GM12892 (cell line): ENCODE results near the gene LRRIQ3.

ENCODE experiments used
- POLR2A ChIP-seq: IDR thresholded peaks from 2 replicates; pipeline ENCODE4 v1.6.1; 2011; ENCODE audit warnings: low read depth, low read length, control low read depth
- POLR2AphosphoS5 ChIP-seq: IDR thresholded peaks from 2 replicates; pipeline ENCODE4 v1.6.1; 2011; ENCODE audit warnings: low read depth, low read length, control low read depth

DNA sequence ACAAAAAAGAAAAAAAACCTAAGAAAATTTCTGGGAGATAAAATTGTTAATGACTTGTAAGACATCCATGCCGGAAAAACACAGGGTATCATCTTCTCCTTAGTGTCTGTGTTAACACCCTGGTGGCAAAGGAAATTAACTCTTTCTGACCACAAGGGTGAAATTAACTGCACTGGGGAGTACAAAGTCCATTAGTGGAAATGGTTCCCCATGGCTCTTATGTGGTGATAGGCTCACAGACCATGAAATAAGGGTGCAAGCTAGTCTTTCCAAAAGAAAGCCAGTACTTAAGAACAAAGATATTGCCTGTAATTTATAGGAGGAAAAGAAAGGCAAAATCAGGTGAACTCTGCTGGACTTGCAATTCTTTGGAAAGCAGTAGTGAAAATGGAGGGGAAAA, 185.4 kb downstream of the LRRIQ3 start:
- TF ChIP-seq POLR2A (no peak), POLR2AphosphoS5 (no peak)
